Measurements from ENCODE around the gene PLA2G4F. TPM values are rescaled to one million over a fixed set of nuclear protein-coding genes. Genes with fewer than 3 reads are reported as not detected.

The PLA2G4F gene
- total RNA-seq, 3 donors from 2014 or later (not counting 1 experiment from before 2014, with no cell fraction given), result not detected

DNA sequence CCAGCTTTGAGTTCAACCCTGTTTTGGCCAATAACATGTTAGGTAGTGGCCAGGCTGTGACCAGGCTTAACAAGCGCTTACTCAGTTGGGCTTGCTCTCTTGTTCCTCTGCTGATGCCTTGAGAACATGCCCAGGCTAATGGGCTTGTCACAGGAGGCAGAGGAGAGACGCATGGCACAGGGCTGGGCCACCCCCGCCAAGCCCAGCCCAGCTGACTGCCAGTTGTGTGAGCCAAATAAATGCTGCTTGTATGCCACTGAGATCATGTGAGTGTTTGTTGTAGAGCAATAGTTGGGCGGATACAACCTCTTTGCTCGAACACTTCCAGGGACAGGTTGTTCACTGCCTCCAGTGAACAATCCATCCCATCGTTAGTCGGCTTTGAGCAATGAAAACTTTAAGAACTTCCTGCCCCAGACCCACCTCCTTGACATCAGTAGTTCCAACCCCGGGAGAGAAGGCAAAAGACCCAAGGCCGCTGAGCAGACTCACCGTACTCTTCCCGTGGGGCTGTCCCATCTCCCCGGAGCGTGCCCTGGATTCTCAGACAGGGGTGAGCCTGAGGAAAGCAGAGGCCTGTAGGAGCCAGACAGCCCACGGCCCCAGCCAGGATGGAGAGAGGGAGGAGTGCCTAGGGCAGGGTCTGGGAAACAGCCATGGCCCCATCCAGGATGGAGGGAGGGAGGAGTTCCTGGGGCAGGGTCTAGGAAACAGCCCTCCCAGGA, 4.1 kb downstream of the PLA2G4F start:
- Histone ChIP-seq H3K4me3 (ENCODE audit: low read length) (no peak overlapping the region), H3K27ac (ENCODE audit: low read length) (no peak overlapping the region), H3K27me3 (ENCODE audit: control insufficient read depth, insufficient read depth, low read length) (no peaks in the 10 kb centered on the region), H3K4me1 (ENCODE audit: control insufficient read depth, insufficient read depth, low read length) (no peaks in the 10 kb centered on the region), H3K36me3 (ENCODE audit: control insufficient read depth, insufficient read depth, low read length) (no peaks in the 10 kb centered on the region), H3K9me3 (ENCODE audit: control insufficient read depth, insufficient read depth, low read length) (no peaks in the 10 kb centered on the region)
- Mint-ChIP-seq H3K4me1 (no peaks in the 10 kb centered on the region), H3K27me3 (ENCODE audit: low read depth in 2 of 2) (no peaks in the 10 kb centered on the region), H3K4me3 (no peak overlapping the region), H3K9me3 (no peaks in the 10 kb centered on the region), H3K27ac (peak overlapping the region in 1 of 2 donors; percentile 17), H3K36me3 (no peaks in the 10 kb centered on the region)
- DNase-seq (no peak), ATAC-seq (peak in 1 of 3 donors; percentile 31)
- TF ChIP-seq, protein P1, sequence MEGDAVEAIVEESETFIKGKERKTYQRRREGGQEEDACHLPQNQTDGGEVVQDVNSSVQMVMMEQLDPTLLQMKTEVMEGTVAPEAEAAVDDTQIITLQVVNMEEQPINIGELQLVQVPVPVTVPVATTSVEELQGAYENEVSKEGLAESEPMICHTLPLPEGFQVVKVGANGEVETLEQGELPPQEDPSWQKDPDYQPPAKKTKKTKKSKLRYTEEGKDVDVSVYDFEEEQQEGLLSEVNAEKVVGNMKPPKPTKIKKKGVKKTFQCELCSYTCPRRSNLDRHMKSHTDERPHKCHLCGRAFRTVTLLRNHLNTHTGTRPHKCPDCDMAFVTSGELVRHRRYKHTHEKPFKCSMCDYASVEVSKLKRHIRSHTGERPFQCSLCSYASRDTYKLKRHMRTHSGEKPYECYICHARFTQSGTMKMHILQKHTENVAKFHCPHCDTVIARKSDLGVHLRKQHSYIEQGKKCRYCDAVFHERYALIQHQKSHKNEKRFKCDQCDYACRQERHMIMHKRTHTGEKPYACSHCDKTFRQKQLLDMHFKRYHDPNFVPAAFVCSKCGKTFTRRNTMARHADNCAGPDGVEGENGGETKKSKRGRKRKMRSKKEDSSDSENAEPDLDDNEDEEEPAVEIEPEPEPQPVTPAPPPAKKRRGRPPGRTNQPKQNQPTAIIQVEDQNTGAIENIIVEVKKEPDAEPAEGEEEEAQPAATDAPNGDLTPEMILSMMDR (IDR thresholded peaks at IDR 0.05), result no peak
- 93% methylated on average over 14 of the region's 14 CpGs for WGBS (ENCODE audit: insufficient coverage)
- intact Hi-C loops (cut with micrococcal nuclease), result no loop called here

DNA sequence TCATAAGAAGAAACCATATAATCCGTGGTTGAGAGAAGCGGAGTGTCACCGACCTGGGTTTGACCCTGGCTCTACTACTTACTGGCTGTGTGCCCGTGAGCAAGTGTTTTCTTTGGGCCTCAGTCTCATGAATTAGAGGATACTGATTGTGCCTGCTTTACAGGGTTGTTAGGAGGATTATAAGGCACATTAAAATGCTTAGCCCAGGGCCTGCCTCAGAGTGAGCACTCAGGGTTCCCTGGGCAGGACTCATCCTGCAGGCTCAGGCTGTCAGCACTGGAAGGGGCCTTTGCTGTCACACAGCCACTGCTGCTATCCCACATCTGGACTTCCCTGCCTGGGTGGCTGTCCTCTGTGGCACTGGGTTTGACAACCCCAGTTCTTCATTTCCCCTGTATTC, 4.7 kb downstream of the PLA2G4F start:
- Histone ChIP-seq H3K4me3 (ENCODE audit: low read length) (no peak overlapping the region), H3K4me1 (ENCODE audit: control insufficient read depth, insufficient read depth, low read length) (no peaks in the 10 kb centered on the region), H3K36me3 (ENCODE audit: control insufficient read depth, insufficient read depth, low read length) (no peaks in the 10 kb centered on the region), H3K27ac (ENCODE audit: low read length) (no peak overlapping the region), H3K27me3 (ENCODE audit: control insufficient read depth, insufficient read depth, low read length) (no peaks in the 10 kb centered on the region), H3K9me3 (ENCODE audit: control insufficient read depth, insufficient read depth, low read length) (no peaks in the 10 kb centered on the region)
- Mint-ChIP-seq H3K27ac (no peak overlapping the region), H3K4me3 (no peak overlapping the region), H3K36me3 (no peaks in the 10 kb centered on the region), H3K9me3 (no peaks in the 10 kb centered on the region), H3K4me1 (no peaks in the 10 kb centered on the region), H3K27me3 (ENCODE audit: low read depth in 2 of 2) (no peaks in the 10 kb centered on the region)
- TF ChIP-seq, protein P1 (IDR thresholded peaks at IDR 0.05), result no peak
- intact Hi-C loops (cut with micrococcal nuclease), result no loop called here
- ATAC-seq (no peak), DNase-seq (no peak)
- WGBS (ENCODE audit: insufficient coverage), result 92% methylated on average over 4 of the region's 4 CpGs

DNA sequence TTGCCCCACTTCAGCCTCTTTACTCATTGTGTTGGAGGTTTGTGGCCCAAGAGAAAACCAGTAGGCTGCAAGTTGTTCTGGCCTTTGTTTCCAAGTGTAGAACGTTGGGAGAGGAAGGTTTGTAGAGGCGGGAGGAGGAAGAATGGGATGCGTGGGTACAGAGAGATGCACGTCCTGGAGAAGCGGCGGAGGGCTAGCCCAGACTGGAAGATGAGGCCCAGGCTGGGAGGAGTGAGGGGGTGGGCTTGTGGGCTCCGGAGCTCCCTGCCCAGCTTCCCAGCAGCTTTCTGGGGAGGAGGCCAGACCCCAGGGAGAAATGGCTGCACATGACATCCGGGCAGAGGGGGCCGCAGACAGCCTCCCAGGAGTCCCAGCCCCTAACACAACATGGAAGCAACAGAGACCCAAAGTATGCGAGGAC, 5.3 kb downstream of the PLA2G4F start:
- no peak overlapping the region for H3K27ac Mint-ChIP-seq
- Histone ChIP-seq H3K36me3 (ENCODE audit: control insufficient read depth, insufficient read depth, low read length) (no peaks in the 10 kb centered on the region), H3K9me3 (ENCODE audit: control insufficient read depth, insufficient read depth, low read length) (no peaks in the 10 kb centered on the region), H3K27ac (ENCODE audit: low read length) (no peak overlapping the region), H3K27me3 (ENCODE audit: control insufficient read depth, insufficient read depth, low read length) (no peaks in the 10 kb centered on the region), H3K4me3 (ENCODE audit: low read length) (no peak overlapping the region), H3K4me1 (ENCODE audit: control insufficient read depth, insufficient read depth, low read length) (no peaks in the 10 kb centered on the region)
- no peaks in the 10 kb centered on the region for H3K36me3 Mint-ChIP-seq
- H3K9me3 Mint-ChIP-seq, result no peaks in the 10 kb centered on the region
- DNase-seq, result no peak
- TF ChIP-seq, protein P1 (IDR thresholded peaks at IDR 0.05), result no peak
- intact Hi-C loops (cut with micrococcal nuclease), result no loop called here
- no peaks in the 10 kb centered on the region for H3K27me3 Mint-ChIP-seq (ENCODE audit: low read depth in 2 of 2)
- H3K4me1 Mint-ChIP-seq, result no peaks in the 10 kb centered on the region
- 87% methylated on average over 10 of the region's 10 CpGs for WGBS (ENCODE audit: insufficient coverage)
- no peak overlapping the region for H3K4me3 Mint-ChIP-seq
- no peak for ATAC-seq

Measured in natural killer cell (primary cell).